ENCODE data around the gene HYLS1.

GRCh38 chr11:125892994-125893393, 5.5 kb downstream of the HYLS1 start:
- TF ChIP-seq POLR2A (IDR thresholded peaks at IDR 0.05) (no peak), POLR2AphosphoS5 (IDR thresholded peaks at IDR 0.05) (no peak)

Data from sigmoid colon (tissue), 4 donors.